H1 (cell line): ENCODE results near the gene AOAH. TPM values are rescaled to one million over a fixed set of nuclear protein-coding genes. Genes with fewer than 3 reads are reported as not detected.

Experiments
- CTCF ChIA-PET: fragments of 300-600 bp; sonication (Branson Sonifier 250); formaldehyde crosslinking; loops from one replicate; lab custom pipeline; 2021; ENCODE audit not compliant: partially characterized antibody; lab: Charles Lee
- POLR2A ChIA-PET: fragments of 300-600 bp; sonication (Branson Sonifier 250); formaldehyde crosslinking; loops from one replicate; lab custom pipeline; 2021; ENCODE audit warnings: inconsistent platforms; ENCODE audit not compliant: partially characterized antibody; lab: Charles Lee
- DNase-seq, 2 experiments: peaks; one replicate each; pipeline versions ENCODE4 v3.0.0 to v3.0.0-alpha.2; 2010 to 2022; ENCODE audit warnings: low spot score in 2 of 2, low read depth in 1 of 2, mixed read lengths in 1 of 2
- FAIRE-seq: peaks from 2 replicates; lab custom pipeline; 2011; peaks lifted over from hg19 to GRCh38; lab: Jason Lieb, UNC
- H2AFZ ChIP-seq: 2 replicates; pipeline ENCODE4 v1.8.1; 2012; ENCODE audit warnings: low read length, inconsistent platforms
- H2AK5ac ChIP-seq: 2 replicates; pipeline ENCODE4 v1.6.1; 2013; ENCODE audit warnings: low read depth, low read length
- H2BK120ac ChIP-seq: replicated peaks from 2 replicates; pipeline ENCODE3; 2013; ENCODE audit warnings: low read depth, low read length, inconsistent platforms
- H2BK12ac ChIP-seq: 2 replicates; pipeline ENCODE4 v1.6.1; 2013; ENCODE audit warnings: low read depth, low read length
- H2BK15ac ChIP-seq: 2 replicates; pipeline ENCODE4 v1.6.1; 2013; ENCODE audit warnings: low read length
- H2BK20ac ChIP-seq: 2 replicates; pipeline ENCODE4 v1.6.1; 2013; ENCODE audit warnings: low read length
- H2BK5ac ChIP-seq: 2 replicates; pipeline ENCODE4 v1.6.1; 2013; ENCODE audit warnings: low read depth, low read length
- H3K14ac ChIP-seq: 2 replicates; pipeline ENCODE4 v1.6.1; 2013; ENCODE audit warnings: inconsistent platforms; ENCODE audit not compliant: insufficient read length
- H3K18ac ChIP-seq: 2 replicates; pipeline ENCODE4 v1.6.1; 2013; ENCODE audit warnings: low read length; ENCODE audit errors: extremely low read depth
- H3K23ac ChIP-seq: 2 replicates; pipeline ENCODE4 v1.6.1; 2013; ENCODE audit warnings: inconsistent platforms; ENCODE audit not compliant: insufficient read length
- H3K23me2 ChIP-seq: 2 replicates; pipeline ENCODE4 v1.6.1; 2013; ENCODE audit warnings: low read depth, low read length
- H3K27ac ChIP-seq: 2 replicates; pipeline ENCODE4 v1.6.1; 2011; ENCODE audit warnings: low read depth, low read length, inconsistent platforms
- H3K27me3 ChIP-seq, 4 experiments: replicated peaks in 1 of 4; 1 replicate in 1 of 4; 2 replicates in 3 of 4; pipeline versions ENCODE4 v1.6.1 to v1.8.1; 2011 to 2013; ENCODE audit warnings: low read length in 3 of 4, mild to moderate bottlenecking in 3 of 4, inconsistent platforms in 2 of 4, mixed read lengths in 2 of 4, moderate library complexity in 1 of 4; ENCODE audit not compliant: control insufficient read depth in 3 of 4, insufficient read depth in 3 of 4; ENCODE audit errors: extremely low read depth in 1 of 4
- H3K36me3 ChIP-seq, 4 experiments: 2 replicates each; pipeline versions ENCODE4 v1.6.1 to v1.8.1; 2011 to 2013; ENCODE audit warnings: mild to moderate bottlenecking in 4 of 4, low read length in 3 of 4, moderate library complexity in 2 of 4, control low read depth in 1 of 4, inconsistent platforms in 1 of 4; ENCODE audit not compliant: insufficient read depth in 4 of 4, control insufficient read depth in 2 of 4
- H3K4ac ChIP-seq: replicated peaks from 2 replicates; pipeline ENCODE3; 2013; ENCODE audit warnings: low read length, low read depth, mixed read lengths, inconsistent platforms; ENCODE audit not compliant: insufficient read length
- H3K4me1 ChIP-seq, 4 experiments: replicated peaks in 1 of 4; 1 replicate in 1 of 4; 2 replicates in 3 of 4; pipeline versions ENCODE4 v1.6.1 to v1.8.1; 2011 to 2013; ENCODE audit warnings: low read length in 3 of 4, inconsistent platforms in 2 of 4, mixed read lengths in 1 of 4; ENCODE audit not compliant: insufficient read depth in 4 of 4, control insufficient read depth in 3 of 4
- H3K4me2 ChIP-seq, 2 experiments: 2 replicates each; pipeline versions ENCODE4 v1.6.1 to v1.8.1; 2011 to 2013; ENCODE audit warnings: low read depth in 2 of 2, low read length in 2 of 2, control low read depth in 1 of 2, inconsistent platforms in 1 of 2, mild to moderate bottlenecking in 1 of 2; ENCODE audit not compliant: insufficient read depth in 1 of 2
- H3K4me3 ChIP-seq, 4 experiments: fragments of 200-600, 300-600 bp in 1 of 4; sonication (generic), shearing (Covaris generic), sonication (Bioruptor Twin) in 1 of 4; 2 replicates each; pipeline versions ENCODE4 v1.5.1 to v1.8.1; 2011 to 2016; ENCODE audit warnings: low read length in 4 of 4, low read depth in 3 of 4, control low read depth in 2 of 4, inconsistent platforms in 2 of 4, mild to moderate bottlenecking in 2 of 4, mixed read lengths in 1 of 4, moderate library complexity in 1 of 4; ENCODE audit not compliant: insufficient read depth in 2 of 4; ENCODE audit errors: extremely low read depth in 1 of 4
- H3K56ac ChIP-seq: replicated peaks from 2 replicates; pipeline ENCODE3; 2013; ENCODE audit warnings: low read depth, mild to moderate bottlenecking, mixed read lengths, low read length, inconsistent platforms; ENCODE audit not compliant: insufficient read length
- H3K79me1 ChIP-seq: 2 replicates; pipeline ENCODE4 v1.6.1; 2013; ENCODE audit warnings: low read depth, low read length, control low read depth
- H3K79me2 ChIP-seq, 2 experiments: 2 replicates each; pipeline versions ENCODE4 v1.6.1 to v1.8.1; 2012 to 2013; ENCODE audit warnings: low read length in 2 of 2, mild to moderate bottlenecking in 2 of 2, inconsistent platforms in 1 of 2; ENCODE audit not compliant: insufficient read depth in 2 of 2, control insufficient read depth in 1 of 2
- H3K9ac ChIP-seq, 4 experiments: replicated peaks in 1 of 4; 1 replicate in 1 of 4; 2 replicates in 3 of 4; pipeline versions ENCODE4 v1.6.1 to v1.8.1; 2011 to 2013; ENCODE audit warnings: low read depth in 3 of 4, low read length in 3 of 4, control low read depth in 2 of 4, mild to moderate bottlenecking in 2 of 4, moderate library complexity in 2 of 4, inconsistent platforms in 1 of 4; ENCODE audit errors: extremely low read depth in 1 of 4
- H3K9me3 ChIP-seq, 2 experiments: 2 replicates each; pipeline versions ENCODE4 v1.6.1 to v1.8.1; 2012 to 2013; ENCODE audit warnings: mild to moderate bottlenecking in 2 of 2, moderate library complexity in 2 of 2, control low read depth in 1 of 2, inconsistent platforms in 1 of 2, low read depth in 1 of 2, low read length in 1 of 2, mixed read lengths in 1 of 2; ENCODE audit not compliant: insufficient read depth in 2 of 2
- H4K20me1 ChIP-seq, 2 experiments: replicated peaks in 1 of 2; 2 replicates each; pipeline versions ENCODE3 to v1.8.1; 2011 to 2013; ENCODE audit warnings: inconsistent platforms in 2 of 2, low read length in 2 of 2, mild to moderate bottlenecking in 1 of 2; ENCODE audit not compliant: insufficient read depth in 2 of 2, control insufficient read depth in 1 of 2
- H4K5ac ChIP-seq: 2 replicates; pipeline ENCODE4 v1.6.1; 2013; ENCODE audit warnings: low read length, low read depth, mixed read lengths, inconsistent platforms; ENCODE audit not compliant: insufficient read length
- H4K8ac ChIP-seq: 2 replicates; pipeline ENCODE4 v1.8.0; 2013; ENCODE audit warnings: mild to moderate bottlenecking, moderate library complexity, low read length, inconsistent platforms; ENCODE audit not compliant: insufficient read depth; ENCODE audit errors: extremely low read depth
- H4K91ac ChIP-seq: replicated peaks from 2 replicates; pipeline ENCODE3; 2013; ENCODE audit warnings: low read length, mixed read lengths, inconsistent platforms; ENCODE audit not compliant: insufficient read length
- BACH1 ChIP-seq: IDR thresholded peaks from 2 replicates; pipeline ENCODE4 v1.6.1; 2012; ENCODE audit warnings: low read length, improper control_type of control experiment
- BCL11A ChIP-seq, 2 experiments: IDR thresholded peaks; one replicate each; pipeline ENCODE4 v1.6.1; 2011; ENCODE audit warnings: low read depth in 2 of 2, low read length in 2 of 2, mild to moderate bottlenecking in 2 of 2
- BRCA1 ChIP-seq: IDR thresholded peaks from 2 replicates; pipeline ENCODE4 v1.6.1; 2012; ENCODE audit warnings: low read depth, low read length, improper control_type of control experiment
- CEBPB ChIP-seq: IDR thresholded peaks from 2 replicates; pipeline ENCODE4 v1.6.1; 2012; ENCODE audit warnings: low read depth, low read length
- CTBP2 ChIP-seq: IDR thresholded peaks from 2 replicates; pipeline ENCODE4 v1.7.0; 2011; ENCODE audit warnings: borderline replicate concordance, mild to moderate bottlenecking, moderate library complexity, mixed read lengths, low read length; ENCODE audit not compliant: insufficient read depth, insufficient read length
- GTF2F1 ChIP-seq: IDR thresholded peaks from 2 replicates; pipeline ENCODE4 v1.6.1; 2012; ENCODE audit warnings: low read depth, low read length, improper control_type of control experiment, borderline replicate concordance
- KDM5A ChIP-seq: fragments of 200-600 bp; IDR thresholded peaks from 2 replicates; pipeline ENCODE4 v1.7.1; 2012; ENCODE audit warnings: mild to moderate bottlenecking, low read length, inconsistent platforms, mixed read lengths
- MAFK ChIP-seq: IDR thresholded peaks from 2 replicates; pipeline ENCODE4 v1.6.1; 2012; ENCODE audit warnings: low read depth, mild to moderate bottlenecking, improper control_type of control experiment, low read length
- NANOG ChIP-seq: IDR thresholded peaks from 2 replicates; pipeline ENCODE4 v1.6.1; 2011; ENCODE audit warnings: low read length, low read depth, mild to moderate bottlenecking, inconsistent platforms; ENCODE audit not compliant: insufficient read depth, poor library complexity, severe bottlenecking
- RBBP5 ChIP-seq: IDR thresholded peaks from 2 replicates; pipeline ENCODE4 v1.7.1; 2012; ENCODE audit warnings: low read depth, mild to moderate bottlenecking, inconsistent platforms, low read length, moderate library complexity, borderline replicate concordance
- SIRT6 ChIP-seq: IDR thresholded peaks from one replicate; pipeline ENCODE4 v1.7.1; 2012; ENCODE audit warnings: low read length, inconsistent platforms
- SP4 ChIP-seq: IDR thresholded peaks from 2 replicates; pipeline ENCODE4 v1.6.1; 2012; ENCODE audit warnings: low read length, inconsistent platforms
- WGBS, 2 experiments: shearing (Covaris generic) in 1 of 2; methylation state at CpG; one replicate each; pipeline versions ENCODE4 v1.1.6 to v1.1.7; 2013 to 2015; ENCODE audit warnings: low lambda C conversion rate in 2 of 2, mixed read lengths in 2 of 2, inconsistent platforms in 1 of 2, low coverage in 1 of 2, missing lambda C conversion rate in 1 of 2; ENCODE audit not compliant: insufficient replicate concordance in 2 of 2, insufficient coverage in 1 of 2, insufficient read length in 1 of 2; ENCODE audit errors: extremely low coverage in 1 of 2, missing lambda C conversion rate in 1 of 2; 5-methylcytosine and 5-hydroxymethylcytosine counted together
- polyA plus RNA-seq, 7 experiments: library from polyadenylated mRNA; depleted of rRNA in 3 of 7; stranded (reverse) in 5 of 7; unstranded in 2 of 7; fragments of >200 nt in 5 of 7; fragments of 200-250 nt in 2 of 7; gene quantifications; 1 replicate in 5 of 7; 2 replicates in 1 of 7; 4 replicates in 1 of 7; pipeline versions ENCODE4 v1.2.1 to v1.2.3, GENCODE V29; 2011 to 2013; ENCODE audit warnings: missing spikeins in 2 of 7, mixed read lengths in 2 of 7
- total RNA-seq: library from RNA; stranded (reverse); fragmentation: NEBNext Ultra II Directional; extraction: Animal tissue kit (Norgen Biotek cat#: 25700); gene quantifications from 2 replicates; pipeline ENCODE4 v1.2.1, GENCODE V29; 2021

Gene AOAH
- total and polyA plus RNA-seq, 2 of the 8 experiments (the other 6 are each of a cell fraction or from before 2014, with no cell fraction given), result 0.08 TPM; not detected in 1

GRCh38 chr7:36707898-36708297, 16.4 kb downstream of the AOAH start:
- Histone ChIP-seq H3K23me2 (no peaks in the 10 kb centered on the region), H3K23ac (no peak overlapping the region), H2BK120ac (no peak overlapping the region), H3K18ac (no peak overlapping the region), H3K4me3 (no peak overlapping the region), H3K9me3 (0 out of 4 replicates have a peak, but pooled peaks cover 0 to 3% of the 10 kb centered on the region in 2 experiments), H3K36me3 (no peaks in the 10 kb centered on the region), H4K5ac (no peak overlapping the region), H3K79me1 (no peaks in the 10 kb centered on the region), H4K20me1 (no peaks in the 10 kb centered on the region), H2BK20ac (no peak overlapping the region), H3K4me1 (peaks cover 0 to 3% (median 0%) of the 10 kb centered on the region in 4 experiments; a peak in 1 of 7 replicates), H3K79me2 (no peaks in the 10 kb centered on the region), H4K91ac (no peak overlapping the region), H2BK15ac (no peak overlapping the region), H2AK5ac (no peak overlapping the region), H3K4me2 (no peak overlapping the region), H3K14ac (no peak overlapping the region), H2BK5ac (no peak overlapping the region), H2AFZ (no peak overlapping the region), H3K4ac (no peak overlapping the region), H2BK12ac (no peak overlapping the region), H3K27me3 (no peaks in the 10 kb centered on the region), H3K56ac (no peak overlapping the region), H4K8ac (no peak overlapping the region), H3K27ac (no peak overlapping the region), H3K9ac (no peak overlapping the region)
- ChIA-PET CTCF (interaction anchor here (1.4 to 1.9 kb wide), 3 partner anchors 27 to 233 kb away, joined by 4 to 5 read pairs (median 4); no protein-coding TSS in a partner anchor), POLR2A (no interaction called here)
- WGBS, 2 experiments, result 93% methylated on average over 4 of the region's 4 CpGs; no CpG with 5 or more reads in 1 of the 2 experiments
- FAIRE-seq (no peak), DNase-seq (no peak)
- no peak for TF ChIP-seq BCL11A (IDR thresholded peaks at IDR 0.05; ENCODE audit: low read depth in 2 of 2, low read length in 2 of 2)
- no peak for TF ChIP-seq RBBP5
- no peak for TF ChIP-seq CEBPB
- TF ChIP-seq SP4, result no peak
- no peak for TF ChIP-seq NANOG
- no peak for TF ChIP-seq BACH1
- TF ChIP-seq KDM5A, result no peak
- TF ChIP-seq SIRT6, result no peak
- TF ChIP-seq BRCA1, result no peak
- no peak for TF ChIP-seq GTF2F1
- TF ChIP-seq CTBP2, result no peak
- no peak for TF ChIP-seq MAFK
